ENCODE results near the gene SGCA.

Gene SGCA

GRCh38 chr17:50165867-50166517, at the start of gene SGCA:
SGCA (plus strand) TSS chr17:50166005; CDS start chr17:50166041, 36 bp downstream.
- no peak for TF ChIP-seq CTCF (IDR thresholded peaks at IDR 0.05; ENCODE audit: insufficient read depth, low read depth, low read length, missing control alignments)
- DNase-seq (ENCODE audit: low read depth) = no peak
- no peak within 1 kb of the TSS for H3K4me3 ChIP-seq (ENCODE audit: low read depth, low read length)

GRCh38 chr17:50117202-50118051, 48.4 kb upstream of the SGCA start:
- peak; percentile 50 for TF ChIP-seq CTCF (IDR thresholded peaks at IDR 0.05; ENCODE audit: insufficient read depth, low read depth, low read length, missing control alignments)
- no peak overlapping the region for H3K4me3 ChIP-seq (ENCODE audit: low read depth, low read length)
- peak; percentile 66 for DNase-seq (ENCODE audit: low read depth)

- no peak for TF ChIP-seq CTCF (IDR thresholded peaks at IDR 0.05; ENCODE audit: insufficient read depth, low read depth, low read length, missing control alignments)
- no peak overlapping the region for H3K4me3 ChIP-seq (ENCODE audit: low read depth, low read length)
- no peak for DNase-seq (ENCODE audit: low read depth)
These were observed 47.6 kb upstream of the SGCA start for GRCh38 chr17:50118076-50118827.

- no peak for TF ChIP-seq CTCF (IDR thresholded peaks at IDR 0.05; ENCODE audit: insufficient read depth, low read depth, low read length, missing control alignments)
These were observed 47.0 kb upstream of the SGCA start for GRCh38 chr17:50118828-50119218.

GRCh38 chr17:50120475-50121253, 45.1 kb upstream of the SGCA start:
- H3K4me3 ChIP-seq (ENCODE audit: low read depth, low read length) = no peak overlapping the region
- DNase-seq (ENCODE audit: low read depth) = no peak
- TF ChIP-seq CTCF (IDR thresholded peaks at IDR 0.05; ENCODE audit: insufficient read depth, low read depth, low read length, missing control alignments) = no peak

More at GRCh38 chr17:50118828-50119218, 47.0 kb upstream of the SGCA start:
- no peak overlapping the region for H3K4me3 ChIP-seq (ENCODE audit: low read depth, low read length)
- no peak for DNase-seq (ENCODE audit: low read depth)

- TF ChIP-seq CTCF (IDR thresholded peaks at IDR 0.05; ENCODE audit: insufficient read depth, low read depth, low read length, missing control alignments) = no peak
- DNase-seq (ENCODE audit: low read depth) = no peak
- H3K4me3 ChIP-seq (ENCODE audit: low read depth, low read length) = no peak overlapping the region
These were observed 42.9 kb upstream of the SGCA start for GRCh38 chr17:50122945-50123344.

All from GM12865 (cell line).